Activated B cell treated with CpG ODN at 0.5 μM for 24 hours (primary cell): ENCODE data around the gene RHPN2. TPM values are rescaled to one million over a fixed set of nuclear protein-coding genes. Genes with fewer than 3 reads are reported as not detected.
"Not testable (repeated sequence)": the region's sequence is repeated elsewhere in the genome, so short reads cannot be mapped to it uniquely, and the experiment has no call there.

ENCODE experiments used
- ATAC-seq: fragments of 200-7000 bp; cut with Tn5 transposase; one replicate; pipeline ENCODE4 v1.10.0; 2021; ENCODE audit warnings: low read depth, mild to moderate bottlenecking, moderate library complexity
- CTCF ChIA-PET: fragments of 350-600 bp; sonication (Branson Sonifier 250); formaldehyde crosslinking; loops from one replicate; lab custom pipeline; 2021; ENCODE audit warnings: antibody characterized with exemption; lab: Charles Lee
- POLR2A ChIA-PET: fragments of 350-600 bp; sonication (Branson Sonifier 250); formaldehyde crosslinking; loops from one replicate; lab custom pipeline; 2021; ENCODE audit warnings: antibody characterized with exemption; lab: Charles Lee
- DNase-seq: peaks from one replicate; pipeline ENCODE4 v3.0.0; 2022
- H3K27ac Mint-ChIP-seq: one replicate; pipeline ENCODE4 v1.8.0; 2020; ENCODE audit warnings: mixed read lengths
- H3K27me3 Mint-ChIP-seq: one replicate; pipeline ENCODE4 v1.8.0; 2021; ENCODE audit warnings: mixed read lengths
- H3K36me3 Mint-ChIP-seq: one replicate; pipeline ENCODE4 v1.8.0; 2021; ENCODE audit warnings: low read depth, mixed read lengths
- H3K4me1 Mint-ChIP-seq: one replicate; pipeline ENCODE4 v1.8.0; 2021; ENCODE audit warnings: mixed read lengths
- H3K4me3 Mint-ChIP-seq: one replicate; pipeline ENCODE4 v1.8.0; 2020; ENCODE audit warnings: mild to moderate bottlenecking, mixed read lengths
- H3K9me3 Mint-ChIP-seq: one replicate; pipeline ENCODE4 v1.8.0; 2020; ENCODE audit warnings: mixed read lengths
- intact Hi-C: fragments of 100-400 bp; cut with micrococcal nuclease; formaldehyde crosslinking; loops from one replicate; pipeline ENCODE4 v1.15.1; 2024
- total RNA-seq: library from RNA; stranded (reverse); gene quantifications from 2 replicates; pipeline ENCODE4 v1.2.3, GENCODE V29; 2022
- TF ChIP-seq, protein P1 (sequence below): fragments of 200-600 bp; IDR thresholded peaks from one replicate; pipeline ENCODE4 v1.8.0; 2022; ENCODE audit warnings: antibody characterized with exemption, mild to moderate bottlenecking

The RHPN2 gene
- total RNA-seq, 1 donor from 2014 or later, result 1.7 TPM

DNA sequence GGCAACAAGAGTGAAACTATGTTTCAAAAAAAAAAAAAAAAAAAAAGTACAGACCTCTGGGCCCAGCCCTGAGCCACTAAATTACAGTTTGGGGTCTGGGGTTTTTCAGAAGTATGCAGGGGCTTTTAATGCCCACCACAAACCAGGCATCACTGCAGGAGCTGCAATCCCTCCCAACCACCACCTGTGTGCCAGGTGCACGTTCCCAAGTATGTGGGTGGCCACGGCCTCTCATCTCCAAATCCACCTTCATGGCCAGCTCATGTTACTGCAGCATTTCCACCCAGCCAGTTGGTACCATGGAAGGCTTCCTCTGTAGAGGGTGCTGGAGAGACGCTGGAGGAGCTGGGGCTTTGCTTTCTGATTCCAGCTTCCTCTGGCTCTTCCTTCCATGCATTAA, 119.4 kb downstream of the RHPN2 start:
- ChIA-PET POLR2A (no interaction called here), CTCF (no interaction called here)
- Mint-ChIP-seq H3K36me3 (peaks cover 80% of the 10 kb centered on the region), H3K27ac (no peak overlapping the region), H3K9me3 (peaks cover 7% of the 10 kb centered on the region), H3K4me3 (no peak overlapping the region), H3K4me1 (no peaks in the 10 kb centered on the region), H3K27me3 (no peaks in the 10 kb centered on the region)
- ATAC-seq (no peak), DNase-seq (no peak)
- intact Hi-C loops, result no loop called here
- TF ChIP-seq, protein P1, sequence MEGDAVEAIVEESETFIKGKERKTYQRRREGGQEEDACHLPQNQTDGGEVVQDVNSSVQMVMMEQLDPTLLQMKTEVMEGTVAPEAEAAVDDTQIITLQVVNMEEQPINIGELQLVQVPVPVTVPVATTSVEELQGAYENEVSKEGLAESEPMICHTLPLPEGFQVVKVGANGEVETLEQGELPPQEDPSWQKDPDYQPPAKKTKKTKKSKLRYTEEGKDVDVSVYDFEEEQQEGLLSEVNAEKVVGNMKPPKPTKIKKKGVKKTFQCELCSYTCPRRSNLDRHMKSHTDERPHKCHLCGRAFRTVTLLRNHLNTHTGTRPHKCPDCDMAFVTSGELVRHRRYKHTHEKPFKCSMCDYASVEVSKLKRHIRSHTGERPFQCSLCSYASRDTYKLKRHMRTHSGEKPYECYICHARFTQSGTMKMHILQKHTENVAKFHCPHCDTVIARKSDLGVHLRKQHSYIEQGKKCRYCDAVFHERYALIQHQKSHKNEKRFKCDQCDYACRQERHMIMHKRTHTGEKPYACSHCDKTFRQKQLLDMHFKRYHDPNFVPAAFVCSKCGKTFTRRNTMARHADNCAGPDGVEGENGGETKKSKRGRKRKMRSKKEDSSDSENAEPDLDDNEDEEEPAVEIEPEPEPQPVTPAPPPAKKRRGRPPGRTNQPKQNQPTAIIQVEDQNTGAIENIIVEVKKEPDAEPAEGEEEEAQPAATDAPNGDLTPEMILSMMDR, result no peak

DNA sequence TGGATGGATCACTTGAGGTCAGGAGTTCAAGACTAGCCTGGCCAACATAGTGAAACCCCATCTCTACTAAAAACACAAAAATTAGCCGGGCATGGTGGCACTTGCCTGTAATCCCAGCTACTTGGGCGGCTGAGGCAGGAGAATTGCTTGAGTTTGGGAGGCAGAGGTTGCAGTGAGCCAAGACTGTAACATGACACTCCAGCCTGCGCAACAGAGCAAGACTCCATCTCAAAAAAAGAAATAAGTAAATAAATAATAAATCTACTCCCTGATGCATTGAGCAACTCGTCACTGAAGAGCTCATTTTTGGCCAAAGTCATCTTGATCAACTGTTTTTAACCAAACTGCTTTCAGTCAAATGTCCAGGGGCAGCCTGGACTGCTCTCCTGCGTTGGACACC, 123.4 kb downstream of the RHPN2 start:
- H3K27me3 Mint-ChIP-seq, POLR2A ChIA-PET, ATAC-seq, H3K4me3 Mint-ChIP-seq, H3K27ac Mint-ChIP-seq, intact Hi-C loops, CTCF ChIA-PET, DNase-seq, H3K4me1 Mint-ChIP-seq, H3K9me3 Mint-ChIP-seq: not testable (repeated sequence)
- H3K36me3 Mint-ChIP-seq, result peaks cover 71% of the 10 kb centered on the region

DNA sequence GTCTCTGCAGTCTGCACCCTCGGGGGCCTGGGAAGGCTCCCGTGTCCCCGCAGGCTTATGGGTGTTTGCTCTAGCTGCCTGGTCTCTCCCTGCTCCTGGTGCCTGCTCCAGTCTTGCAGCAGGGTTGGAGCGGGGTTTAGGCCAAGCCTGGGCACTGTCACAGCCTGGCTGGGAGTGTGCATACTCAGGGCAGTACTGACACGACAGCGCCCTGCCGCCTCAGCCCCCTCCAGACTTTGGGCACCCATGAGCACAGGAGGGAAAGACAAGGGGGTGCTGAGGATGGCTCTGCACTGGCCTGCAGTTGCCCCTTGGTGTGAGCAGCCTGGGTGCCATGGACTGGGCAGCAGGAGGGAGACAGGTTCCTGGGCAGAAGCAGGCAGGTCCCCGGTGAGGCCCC, 128.6 kb downstream of the RHPN2 start:
- H3K27ac Mint-ChIP-seq, result no peak overlapping the region
- DNase-seq, result no peak
- ATAC-seq, result no peak
- ChIA-PET POLR2A (no interaction called here), CTCF (no interaction called here)
- no peak overlapping the region for H3K4me3 Mint-ChIP-seq
- no peaks in the 10 kb centered on the region for H3K9me3 Mint-ChIP-seq
- TF ChIP-seq, protein P1, result no peak
- H3K36me3 Mint-ChIP-seq, result peaks cover 57% of the 10 kb centered on the region
- no peaks in the 10 kb centered on the region for H3K4me1 Mint-ChIP-seq
- H3K27me3 Mint-ChIP-seq, result no peaks in the 10 kb centered on the region
- intact Hi-C loops, result no loop called here

DNA sequence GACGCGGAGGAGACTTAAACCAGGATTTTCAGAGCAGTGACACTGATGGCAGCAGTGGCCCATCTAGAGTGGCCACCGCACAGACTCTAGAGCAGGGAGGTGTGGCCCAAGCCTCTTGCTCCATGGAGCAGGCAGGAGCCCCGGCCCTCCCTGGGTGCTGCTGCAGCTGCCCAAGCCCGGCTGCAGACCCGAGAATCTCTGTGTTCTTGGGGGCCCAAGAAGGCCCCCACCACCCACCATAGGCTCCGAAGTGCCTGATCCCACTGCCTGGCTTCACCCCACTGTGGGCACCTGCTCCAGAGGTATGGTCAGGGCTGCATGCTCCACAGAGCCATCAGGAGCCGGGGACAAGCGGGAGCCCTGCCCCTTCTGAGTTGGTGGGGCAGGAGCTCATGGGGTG, 129.1 kb downstream of the RHPN2 start:
- no peak for ATAC-seq
- peaks cover 60% of the 10 kb centered on the region for H3K36me3 Mint-ChIP-seq
- CTCF ChIA-PET, result no interaction called here
- intact Hi-C loops, result no loop called here
- no peak for DNase-seq
- no peak overlapping the region for H3K4me3 Mint-ChIP-seq
- TF ChIP-seq, protein P1, result no peak
- H3K27ac Mint-ChIP-seq, result no peak overlapping the region
- no peaks in the 10 kb centered on the region for H3K4me1 Mint-ChIP-seq
- POLR2A ChIA-PET, result no interaction called here
- no peaks in the 10 kb centered on the region for H3K27me3 Mint-ChIP-seq
- H3K9me3 Mint-ChIP-seq, result no peaks in the 10 kb centered on the region

GRCh38 chr19:32933571-32933970, 131.1 kb downstream of the RHPN2 start:
- Mint-ChIP-seq H3K4me1 (no peaks in the 10 kb centered on the region), H3K27me3 (no peaks in the 10 kb centered on the region), H3K9me3 (peaks cover 5% of the 10 kb centered on the region), H3K36me3 (peaks cover 69% of the 10 kb centered on the region), H3K4me3 (no peak overlapping the region), H3K27ac (no peak overlapping the region)
- ChIA-PET POLR2A (no interaction called here), CTCF (no interaction called here)
- TF ChIP-seq, protein P1, result no peak
- DNase-seq, result no peak
- intact Hi-C loops, result no loop called here
- ATAC-seq, result no peak

- peaks cover 9% of the 10 kb centered on the region for H3K9me3 Mint-ChIP-seq
- TF ChIP-seq, protein P1, result no peak
- no peak overlapping the region for H3K4me3 Mint-ChIP-seq
- H3K27me3 Mint-ChIP-seq, result no peaks in the 10 kb centered on the region
- POLR2A ChIA-PET, result no interaction called here
- CTCF ChIA-PET, result no interaction called here
- H3K4me1 Mint-ChIP-seq, result no peaks in the 10 kb centered on the region
- H3K27ac Mint-ChIP-seq, result no peak overlapping the region
- intact Hi-C loops, result no loop called here
- H3K36me3 Mint-ChIP-seq, result peaks cover 65% of the 10 kb centered on the region
- ATAC-seq, result no peak
- DNase-seq, result no peak
Measured at GRCh38 chr19:32930567-32930966, 134.1 kb downstream of the RHPN2 start.
